Astrocyte of the cerebellum (primary cell): Measurements from ENCODE around the gene METAP2.
A peak's percentile ranks its signal among the peaks of the same experiment; 100 is the strongest.
"Not testable (repeated sequence)": the region's sequence is repeated elsewhere in the genome, so short reads cannot be mapped to it uniquely, and the experiment has no call there.

Source experiments
- DNase-seq: peaks from one replicate; pipeline ENCODE4 v3.0.0-alpha.2; 2011; ENCODE audit warnings: low read depth
- H3K4me3 ChIP-seq: 2 replicates; pipeline ENCODE4 v1.5.1; 2011; ENCODE audit warnings: mild to moderate bottlenecking, low read depth, low read length, moderate library complexity
- CTCF ChIP-seq: IDR thresholded peaks from 2 replicates; pipeline ENCODE4 v1.5.1; 2012; ENCODE audit warnings: low read length, low read depth, moderate library complexity, mild to moderate bottlenecking; ENCODE audit errors: missing control alignments
- in situ Hi-C: cut with HindIII; loops from 2 replicates; pipeline ENCODE4 v1.10.0; 2017; ENCODE audit warnings: low sequenced_read_pairs

The METAP2 gene

GRCh38 chr12:95463050-95463449 lies 10.9 kb upstream of the METAP2 start:
- TF ChIP-seq CTCF: no peak
- H3K4me3 ChIP-seq: no peak overlapping the region
- DNase-seq: no peak
- in situ Hi-C loops: no loop called here

- DNase-seq, in situ Hi-C loops, H3K4me3 ChIP-seq: not testable (repeated sequence)
These were observed 10.2 kb upstream of the METAP2 start for GRCh38 chr12:95463776-95464175.

- in situ Hi-C loops: no loop called here
- DNase-seq: no peak
- TF ChIP-seq CTCF: no peak
- no peak overlapping the region for H3K4me3 ChIP-seq
These were observed 8.7 kb upstream of the METAP2 start for GRCh38 chr12:95465275-95465674.

GRCh38 chr12:95470300-95470699 lies 3.7 kb upstream of the METAP2 start:
- in situ Hi-C loops: no loop called here
- no peak overlapping the region for H3K4me3 ChIP-seq
- DNase-seq: no peak
- no peak for TF ChIP-seq CTCF

- in situ Hi-C loops: no loop called here
These were observed 595 bp upstream of the METAP2 start for GRCh38 chr12:95473231-95473883.

GRCh38 chr12:95474660-95474958 lies 657 bp downstream of the METAP2 start:
- in situ Hi-C loops: no loop called here
- no peak for DNase-seq
- TF ChIP-seq CTCF: no peak
- H3K4me3 ChIP-seq: peak overlapping the region; percentile 56

More at GRCh38 chr12:95473231-95473883, 595 bp upstream of the METAP2 start:
- H3K4me3 ChIP-seq: peak overlapping the region; percentile 56
- peak; percentile 6 for DNase-seq
- TF ChIP-seq CTCF: no peak

GRCh38 chr12:95480230-95480629 lies 6.3 kb downstream of the METAP2 start:
- no peak for DNase-seq
- H3K4me3 ChIP-seq: no peak overlapping the region
- in situ Hi-C loops: no loop called here
- TF ChIP-seq CTCF: no peak
